Astrocyte (in vitro differentiated cells and primary cell): ENCODE data around the gene CD300E. TPM values are rescaled to one million over a fixed set of nuclear protein-coding genes. Genes with fewer than 3 reads are reported as not detected.
A peak's percentile ranks its signal among the peaks of the same experiment; 100 is the strongest.

ENCODE experiments used
- DNase-seq: peaks from one replicate; pipeline ENCODE4 v3.0.0-alpha.2; 2010; ENCODE audit warnings: low read depth
- FAIRE-seq: peaks from 2 replicates; lab custom pipeline; 2011; peaks lifted over from hg19 to GRCh38; lab: Jason Lieb, UNC
- H2AFZ ChIP-seq: 2 replicates; pipeline ENCODE4 v1.6.0; 2012; ENCODE audit warnings: low read depth, low read length, inconsistent platforms
- H3K27ac ChIP-seq: 2 replicates; pipeline ENCODE4 v1.5.1; 2011; ENCODE audit warnings: low read depth, low read length, inconsistent platforms
- H3K27me3 ChIP-seq: 2 replicates; pipeline ENCODE4 v1.6.0; 2011; ENCODE audit warnings: low read length, inconsistent platforms; ENCODE audit not compliant: insufficient read depth
- H3K36me3 ChIP-seq: 2 replicates; pipeline ENCODE4 v1.5.1; 2011; ENCODE audit warnings: low read length, inconsistent platforms; ENCODE audit not compliant: insufficient read depth
- H3K4me1 ChIP-seq: 2 replicates; pipeline ENCODE4 v1.5.1; 2011; ENCODE audit warnings: low read length, inconsistent platforms; ENCODE audit not compliant: insufficient read depth
- H3K4me2 ChIP-seq: 2 replicates; pipeline ENCODE4 v1.6.0; 2012; ENCODE audit warnings: low read length, inconsistent platforms
- H3K4me3 ChIP-seq: 2 replicates; pipeline ENCODE4 v1.5.1; 2011; ENCODE audit warnings: low read depth, mild to moderate bottlenecking, low read length, inconsistent platforms; ENCODE audit not compliant: insufficient read depth
- H3K79me2 ChIP-seq: 2 replicates; pipeline ENCODE4 v1.6.0; 2012; ENCODE audit warnings: mild to moderate bottlenecking, low read length, inconsistent platforms; ENCODE audit not compliant: insufficient read depth
- H3K9ac ChIP-seq: 2 replicates; pipeline ENCODE4 v1.6.0; 2012; ENCODE audit warnings: mild to moderate bottlenecking, low read length, inconsistent platforms
- H3K9me3 ChIP-seq: 2 replicates; pipeline ENCODE4 v1.5.1; 2012; ENCODE audit warnings: low read depth, mild to moderate bottlenecking, low read length, inconsistent platforms; ENCODE audit not compliant: insufficient read depth
- H4K20me1 ChIP-seq: 2 replicates; pipeline ENCODE4 v1.6.0; 2012; ENCODE audit warnings: low read length, inconsistent platforms; ENCODE audit not compliant: insufficient read depth
- H3K27ac Mint-ChIP-seq: one replicate; pipeline ENCODE4 v1.8.0; 2021; ENCODE audit warnings: mild to moderate bottlenecking, mixed read lengths; ENCODE audit not compliant: unreplicated experiment
- H3K27me3 Mint-ChIP-seq: one replicate; pipeline ENCODE4 v1.8.0; 2021; ENCODE audit warnings: low read depth, mixed read lengths; ENCODE audit not compliant: unreplicated experiment
- H3K36me3 Mint-ChIP-seq: one replicate; pipeline ENCODE4 v1.8.0; 2021; ENCODE audit warnings: low read depth, mixed read lengths; ENCODE audit not compliant: unreplicated experiment
- H3K4me1 Mint-ChIP-seq: one replicate; pipeline ENCODE4 v1.8.0; 2021; ENCODE audit warnings: low read depth, mixed read lengths; ENCODE audit not compliant: unreplicated experiment
- H3K4me3 Mint-ChIP-seq: one replicate; pipeline ENCODE4 v1.8.0; 2021; ENCODE audit warnings: mild to moderate bottlenecking, moderate library complexity, mixed read lengths; ENCODE audit not compliant: unreplicated experiment
- H3K9me3 Mint-ChIP-seq: one replicate; pipeline ENCODE4 v1.8.0; 2021; ENCODE audit warnings: mild to moderate bottlenecking, mixed read lengths; ENCODE audit not compliant: unreplicated experiment
- EZH2 ChIP-seq: IDR thresholded peaks from 2 replicates; pipeline ENCODE4 v1.6.1; 2012; ENCODE audit warnings: mild to moderate bottlenecking, low read length, inconsistent platforms; ENCODE audit not compliant: insufficient read depth
- total RNA-seq: library from RNA; stranded (reverse); gene quantifications from 2 replicates; pipeline ENCODE4 v1.2.1, GENCODE V29; 2021
- TF ChIP-seq, protein P1 (sequence below): IDR thresholded peaks from 2 replicates; pipeline ENCODE4 v1.5.1; 2011; ENCODE audit warnings: low read depth, mild to moderate bottlenecking, inconsistent platforms, low read length, moderate library complexity; ENCODE audit not compliant: insufficient read depth

Gene CD300E
- total RNA-seq, 1 donor from 2014 or later: not detected

- H3K27me3 ChIP-seq: peaks cover 7% of the 10 kb centered on the region
- Mint-ChIP-seq H3K4me3 (no peak overlapping the region), H3K36me3 (no peaks in the 10 kb centered on the region), H3K4me1 (no peaks in the 10 kb centered on the region), H3K9me3 (no peaks in the 10 kb centered on the region), H3K27ac (no peak overlapping the region), H3K27me3 (peaks cover 70% of the 10 kb centered on the region)
- FAIRE-seq (no peak), DNase-seq (no peak)
- TF ChIP-seq, protein P1, sequence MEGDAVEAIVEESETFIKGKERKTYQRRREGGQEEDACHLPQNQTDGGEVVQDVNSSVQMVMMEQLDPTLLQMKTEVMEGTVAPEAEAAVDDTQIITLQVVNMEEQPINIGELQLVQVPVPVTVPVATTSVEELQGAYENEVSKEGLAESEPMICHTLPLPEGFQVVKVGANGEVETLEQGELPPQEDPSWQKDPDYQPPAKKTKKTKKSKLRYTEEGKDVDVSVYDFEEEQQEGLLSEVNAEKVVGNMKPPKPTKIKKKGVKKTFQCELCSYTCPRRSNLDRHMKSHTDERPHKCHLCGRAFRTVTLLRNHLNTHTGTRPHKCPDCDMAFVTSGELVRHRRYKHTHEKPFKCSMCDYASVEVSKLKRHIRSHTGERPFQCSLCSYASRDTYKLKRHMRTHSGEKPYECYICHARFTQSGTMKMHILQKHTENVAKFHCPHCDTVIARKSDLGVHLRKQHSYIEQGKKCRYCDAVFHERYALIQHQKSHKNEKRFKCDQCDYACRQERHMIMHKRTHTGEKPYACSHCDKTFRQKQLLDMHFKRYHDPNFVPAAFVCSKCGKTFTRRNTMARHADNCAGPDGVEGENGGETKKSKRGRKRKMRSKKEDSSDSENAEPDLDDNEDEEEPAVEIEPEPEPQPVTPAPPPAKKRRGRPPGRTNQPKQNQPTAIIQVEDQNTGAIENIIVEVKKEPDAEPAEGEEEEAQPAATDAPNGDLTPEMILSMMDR: no peak
- no peak for TF ChIP-seq EZH2
- no peak overlapping the region for H3K9ac ChIP-seq
- H3K4me2 ChIP-seq: no peak overlapping the region
- H4K20me1 ChIP-seq: no peaks in the 10 kb centered on the region
- H3K4me3 ChIP-seq: no peak overlapping the region
- no peak overlapping the region for H3K27ac ChIP-seq
- H3K4me1 ChIP-seq: no peaks in the 10 kb centered on the region
- no peaks in the 10 kb centered on the region for H3K9me3 ChIP-seq
- H3K79me2 ChIP-seq: no peaks in the 10 kb centered on the region
- no peaks in the 10 kb centered on the region for H3K36me3 ChIP-seq
- no peak overlapping the region for H2AFZ ChIP-seq
Measured at GRCh38 chr17:74649909-74650308, 26.4 kb upstream of the CD300E start.

DNA sequence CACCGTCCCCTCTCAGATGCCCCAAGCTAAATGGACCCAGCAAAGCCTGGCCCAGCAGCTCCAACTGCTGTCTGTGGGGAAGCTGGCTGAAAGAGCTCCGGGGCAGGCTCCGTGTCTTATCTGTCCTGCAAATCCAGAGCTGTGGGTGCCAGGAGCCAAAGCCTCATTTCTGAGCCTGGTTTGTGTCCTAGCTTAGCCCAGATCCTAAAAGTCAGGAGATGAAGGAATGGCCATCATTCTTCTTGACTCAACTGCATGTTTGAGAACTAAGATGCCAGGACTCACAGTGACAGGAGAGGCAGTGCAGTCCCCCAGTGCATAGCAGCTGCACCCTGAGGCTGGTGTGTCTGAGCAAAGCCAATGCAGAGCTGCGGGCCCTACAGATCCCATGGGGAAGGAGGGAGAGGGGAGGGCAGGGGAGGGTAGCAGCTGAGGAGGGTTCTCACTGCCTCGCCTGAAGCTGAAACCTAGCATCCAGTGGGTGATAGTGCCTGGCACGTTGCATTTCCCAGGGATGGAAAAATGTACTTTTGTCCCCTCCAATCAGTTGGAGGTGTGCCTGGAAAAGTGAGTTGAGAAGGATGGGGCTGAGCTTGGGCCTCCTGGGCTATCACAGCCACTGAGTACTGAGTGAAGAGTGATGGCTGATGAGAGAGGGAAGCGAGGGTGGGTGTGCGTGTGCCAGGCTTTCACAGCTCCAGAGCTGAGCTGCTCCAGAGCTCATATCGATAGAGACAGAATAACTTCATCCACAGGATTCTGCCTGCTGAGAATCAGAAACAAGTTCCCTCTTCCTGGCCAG lies 24.5 kb upstream of the CD300E start:
- DNase-seq: no peak
- Histone ChIP-seq H3K4me2 (no peak overlapping the region), H3K79me2 (no peaks in the 10 kb centered on the region), H3K4me1 (no peaks in the 10 kb centered on the region), H3K9me3 (no peaks in the 10 kb centered on the region), H3K27ac (no peak overlapping the region), H3K27me3 (peaks cover 10% of the 10 kb centered on the region), H2AFZ (no peak overlapping the region), H3K36me3 (no peaks in the 10 kb centered on the region), H3K9ac (no peak overlapping the region), H4K20me1 (no peaks in the 10 kb centered on the region), H3K4me3 (no peak overlapping the region)
- H3K36me3 Mint-ChIP-seq: no peaks in the 10 kb centered on the region
- H3K27me3 Mint-ChIP-seq: peaks cover 71% of the 10 kb centered on the region
- H3K9me3 Mint-ChIP-seq: no peaks in the 10 kb centered on the region
- no peak overlapping the region for H3K27ac Mint-ChIP-seq
- peaks cover 4% of the 10 kb centered on the region for H3K4me1 Mint-ChIP-seq
- no peak for FAIRE-seq
- TF ChIP-seq, protein P1: no peak
- no peak for TF ChIP-seq EZH2
- no peak overlapping the region for H3K4me3 Mint-ChIP-seq

GRCh38 chr17:74646231-74646630 lies 22.7 kb upstream of the CD300E start:
- Mint-ChIP-seq H3K9me3 (no peaks in the 10 kb centered on the region), H3K36me3 (no peaks in the 10 kb centered on the region), H3K27me3 (peaks cover 67% of the 10 kb centered on the region), H3K4me1 (peaks cover 4% of the 10 kb centered on the region), H3K27ac (no peak overlapping the region), H3K4me3 (no peak overlapping the region)
- Histone ChIP-seq H3K27ac (no peak overlapping the region), H4K20me1 (no peaks in the 10 kb centered on the region), H3K4me1 (no peaks in the 10 kb centered on the region), H3K4me3 (no peak overlapping the region), H3K79me2 (no peaks in the 10 kb centered on the region), H3K27me3 (peaks cover 10% of the 10 kb centered on the region), H3K4me2 (no peak overlapping the region), H3K9ac (no peak overlapping the region), H2AFZ (no peak overlapping the region), H3K9me3 (no peaks in the 10 kb centered on the region), H3K36me3 (no peaks in the 10 kb centered on the region)
- no peak for DNase-seq
- FAIRE-seq: no peak
- TF ChIP-seq EZH2: no peak
- TF ChIP-seq, protein P1: peak; percentile 11
